ENCODE data around the gene NDUFAF3.

Gene NDUFAF3

GRCh38 chr3:49021813-49022687 is at the start of gene NDUFAF3:
Gene NDUFAF3, plus strand, starts transcription at chr3:49022121. Its CDS starts 24 bp downstream, at chr3:49022145.
- H3K4me3 ChIP-seq (replicated peaks in 1 of 2; ENCODE audit: low read depth in 2 of 2, low read length in 2 of 2), result peak within 1 kb of the TSS; percentile 89
- TF ChIP-seq CTCF (IDR thresholded peaks at IDR 0.05; ENCODE audit: low read depth, low read length), result peak; percentile 78
- peak; percentile 95 to 96 for DNase-seq (ENCODE audit: low read depth in 2 of 2)

DNA sequence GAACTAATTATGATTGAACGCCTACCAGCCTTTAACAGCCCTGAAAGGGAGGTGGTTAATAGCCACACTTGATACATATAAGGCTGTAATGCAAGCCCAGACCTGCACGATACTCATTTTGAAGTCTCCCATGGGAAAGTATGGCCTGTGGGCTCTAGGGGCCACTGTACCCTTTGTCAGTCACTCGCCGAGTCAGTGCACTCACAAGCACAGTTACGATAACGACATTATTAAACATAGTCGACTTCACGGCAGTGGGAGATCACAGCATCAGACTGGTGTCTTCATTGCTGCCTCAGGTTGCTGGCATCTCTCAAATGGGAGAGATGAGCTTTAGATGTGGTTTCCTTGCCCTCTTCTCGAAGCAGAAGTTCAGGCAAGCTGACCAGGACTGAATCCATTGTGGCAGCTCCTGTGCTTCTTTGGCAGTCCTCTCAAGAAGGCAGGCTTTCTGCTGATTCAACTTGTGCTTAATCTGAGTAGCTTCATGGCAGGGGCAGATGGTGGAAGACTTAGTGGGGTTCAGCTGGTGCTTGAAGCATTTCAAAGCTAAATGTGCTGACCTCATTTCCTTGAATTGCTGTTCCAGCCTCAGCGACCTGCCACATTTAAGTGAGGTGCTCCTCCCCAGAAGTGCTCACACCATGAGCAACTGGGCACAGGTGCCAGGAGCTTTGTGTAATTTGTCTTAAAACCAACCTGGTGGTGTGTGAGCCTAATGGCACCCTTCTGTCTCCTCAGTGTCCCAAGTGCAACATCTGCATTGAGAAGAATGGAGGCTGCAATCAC is 47.7 kb upstream of the NDUFAF3 start:
- H3K4me3 ChIP-seq (replicated peaks in 1 of 2; ENCODE audit: low read depth in 2 of 2, low read length in 2 of 2), result no peak overlapping the region
- no peak for DNase-seq (ENCODE audit: low read depth in 2 of 2)
- TF ChIP-seq CTCF (IDR thresholded peaks at IDR 0.05; ENCODE audit: low read depth, low read length), result no peak

- no peak overlapping the region for H3K4me3 ChIP-seq (replicated peaks in 1 of 2; ENCODE audit: low read depth in 2 of 2, low read length in 2 of 2)
- no peak for TF ChIP-seq CTCF (IDR thresholded peaks at IDR 0.05; ENCODE audit: low read depth, low read length)
- no peak for DNase-seq (ENCODE audit: low read depth in 2 of 2)
Measured at GRCh38 chr3:48979451-48979850, 42.5 kb upstream of the NDUFAF3 start.

DNA sequence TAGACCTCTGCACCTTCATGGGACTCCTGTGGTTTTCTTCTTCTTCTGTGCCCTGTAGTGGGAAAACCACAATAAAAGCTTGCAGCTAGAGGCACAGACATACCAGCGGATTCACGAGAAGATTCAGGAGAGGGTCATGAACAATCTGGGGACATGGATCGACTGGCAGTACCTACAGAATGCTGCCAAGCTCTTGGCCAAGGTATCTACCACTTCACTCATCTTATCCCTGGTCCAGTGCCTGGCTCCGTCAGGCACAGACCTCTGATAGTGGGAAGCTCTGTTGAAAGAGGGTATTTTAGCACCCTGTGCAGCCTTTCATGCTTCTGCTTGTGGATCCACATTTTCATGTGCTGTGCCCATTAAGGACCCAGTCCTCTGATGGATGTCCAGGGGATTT is 41.6 kb upstream of the NDUFAF3 start:
- no peak for DNase-seq (ENCODE audit: low read depth in 2 of 2)
- no peak overlapping the region for H3K4me3 ChIP-seq (replicated peaks in 1 of 2; ENCODE audit: low read depth in 2 of 2, low read length in 2 of 2)
- TF ChIP-seq CTCF (IDR thresholded peaks at IDR 0.05; ENCODE audit: low read depth, low read length), result no peak

DNA sequence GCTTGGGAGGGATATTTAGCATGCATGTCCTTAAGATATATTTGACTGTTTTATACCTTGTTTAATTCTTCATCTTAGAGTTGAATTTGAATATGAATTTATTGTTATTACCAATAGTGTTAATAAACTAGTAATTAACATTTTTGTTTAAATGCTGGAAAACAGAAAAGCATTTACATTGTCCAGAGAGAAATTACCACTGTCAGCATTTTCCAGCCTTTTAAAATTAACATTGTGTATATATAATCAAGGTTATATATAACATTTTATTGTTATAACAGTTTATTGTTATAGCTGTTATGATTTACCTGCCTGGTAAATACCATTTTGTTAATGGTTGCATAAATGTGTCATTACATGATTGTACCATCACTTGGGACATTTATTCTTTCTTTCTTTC is 39.9 kb upstream of the NDUFAF3 start:
- no peak for DNase-seq (ENCODE audit: low read depth in 2 of 2)
- no peak for TF ChIP-seq CTCF (IDR thresholded peaks at IDR 0.05; ENCODE audit: low read depth, low read length)
- no peak overlapping the region for H3K4me3 ChIP-seq (replicated peaks in 1 of 2; ENCODE audit: low read depth in 2 of 2, low read length in 2 of 2)

GRCh38 chr3:48982686-48983085 is 39.2 kb upstream of the NDUFAF3 start:
- no peak for TF ChIP-seq CTCF (IDR thresholded peaks at IDR 0.05; ENCODE audit: low read depth, low read length)
- DNase-seq (ENCODE audit: low read depth in 2 of 2), result no peak
- no peak overlapping the region for H3K4me3 ChIP-seq (replicated peaks in 1 of 2; ENCODE audit: low read depth in 2 of 2, low read length in 2 of 2)
